Mucosa of descending colon (tissue), 3 donors: ENCODE results near the gene RYR3. TPM values are rescaled to one million over a fixed set of nuclear protein-coding genes. Genes with fewer than 3 reads are reported as not detected.

Experiments
- ATAC-seq: fragments of 200-7000 bp; cut with Tn5 transposase; one replicate; pipeline ENCODE4 v1.9.1; 2020; ENCODE audit warnings: mild to moderate bottlenecking, moderate library complexity
- DNase-seq, 3 donors: peaks; one replicate each; pipeline ENCODE4 v3.0.0-alpha.2; 2020
- H3K36me3 ChIP-seq: fragments of 200-600 bp; one replicate; pipeline ENCODE4 v1.8.0; 2021; ENCODE audit warnings: low read depth, mild to moderate bottlenecking
- H3K4me1 ChIP-seq: fragments of 200-600 bp; one replicate; pipeline ENCODE4 v1.8.0; 2021; ENCODE audit warnings: low read depth, mild to moderate bottlenecking
- H3K4me3 ChIP-seq: fragments of 200-600 bp; one replicate; pipeline ENCODE4 v1.8.0; 2021; ENCODE audit warnings: mild to moderate bottlenecking
- H3K9me3 ChIP-seq: fragments of 200-600 bp; one replicate; pipeline ENCODE4 v1.8.0; 2021; ENCODE audit warnings: mild to moderate bottlenecking
- CTCF ChIP-seq: fragments of 200-600 bp; IDR thresholded peaks from one replicate; pipeline ENCODE4 v1.8.0; 2022; ENCODE audit warnings: antibody characterized with exemption, mild to moderate bottlenecking
- intact Hi-C, 2 donors: fragments of 100-400 bp; cut with DNase I in 1 of 2; cut with micrococcal nuclease in 1 of 2; formaldehyde crosslinking; loops; one replicate each; pipeline versions ENCODE4 v1.11.0 to v1.11.1; 2022; cut with DNase I, micrococcal nuclease
- total RNA-seq, 3 donors: library from RNA; stranded (reverse); fragmentation: NEBNext Ultra II Directional in 2 of 3; extraction: Animal tissue kit (Norgen Biotek cat#: 25700) in 2 of 3; gene quantifications; one replicate each; pipeline versions ENCODE4 v1.2.1 to v1.2.4, GENCODE V29; 2021 to 2023
- donor health status: DM: no; HTN: no; CAD: no; lungs with moderate emphysema.
- donor health status: DM: no; HTN: no; CAD: no.
- donor health status: DM: no; HTN: yes; CAD: no.

Gene RYR3
- total RNA-seq, 3 donors from 2014 or later: 0.84 to 16.4 (median 1.1) TPM

GRCh38 chr15:33699691-33700447, 389.1 kb downstream of the RYR3 start:
- no peak for ATAC-seq
- TF ChIP-seq CTCF: no peak
- Histone ChIP-seq H3K9me3 (no peaks in the 10 kb centered on the region), H3K4me1 (no peaks in the 10 kb centered on the region), H3K36me3 (no peaks in the 10 kb centered on the region), H3K4me3 (no peak overlapping the region)
- DNase-seq: no peak
- intact Hi-C loops: no loop called here

- DNase-seq (peak in 2 of 3 donors; percentile 71 to 73), ATAC-seq (peak; percentile 85)
- Histone ChIP-seq H3K4me3 (no peak overlapping the region), H3K9me3 (no peaks in the 10 kb centered on the region), H3K4me1 (no peaks in the 10 kb centered on the region), H3K36me3 (no peaks in the 10 kb centered on the region)
- TF ChIP-seq CTCF: peak; percentile 80
- intact Hi-C loops: no loop called here
Measured at GRCh38 chr15:33700695-33701303, 390.0 kb downstream of the RYR3 start.

- DNase-seq: no peak
- H3K4me1 ChIP-seq: no peaks in the 10 kb centered on the region
- H3K9me3 ChIP-seq: no peaks in the 10 kb centered on the region
- no peak for ATAC-seq
- H3K36me3 ChIP-seq: no peaks in the 10 kb centered on the region
- H3K4me3 ChIP-seq: no peak overlapping the region
- TF ChIP-seq CTCF: no peak
- intact Hi-C loops: no loop called here
Measured at GRCh38 chr15:33701304-33701696, 390.5 kb downstream of the RYR3 start.

- TF ChIP-seq CTCF: no peak
- intact Hi-C loops: no loop called here
- no peak for DNase-seq
Measured at GRCh38 chr15:33706173-33706572, 395.4 kb downstream of the RYR3 start.

GRCh38 chr15:33710748-33711147, 400.0 kb downstream of the RYR3 start:
- ATAC-seq: no peak
- Histone ChIP-seq H3K4me3 (no peak overlapping the region), H3K9me3 (peaks cover 14% of the 10 kb centered on the region), H3K36me3 (no peaks in the 10 kb centered on the region), H3K4me1 (no peaks in the 10 kb centered on the region)
- no peak for TF ChIP-seq CTCF
- intact Hi-C loops: no loop called here
- DNase-seq: no peak

More at GRCh38 chr15:33706173-33706572, 395.4 kb downstream of the RYR3 start:
- ATAC-seq: no peak
- H3K9me3 ChIP-seq: peaks cover 11% of the 10 kb centered on the region
- no peaks in the 10 kb centered on the region for H3K36me3 ChIP-seq
- no peak overlapping the region for H3K4me3 ChIP-seq
- no peaks in the 10 kb centered on the region for H3K4me1 ChIP-seq
